ENCODE measurements around the gene GIMAP8. TPM values are rescaled to one million over a fixed set of nuclear protein-coding genes. Genes with fewer than 3 reads are reported as not detected.

The GIMAP8 gene
- total and polyA plus RNA-seq, 4 donors: 14.4 to 25.0 (median 22.0) TPM

GRCh38 chr7:150514748-150515222, 64.4 kb downstream of the GIMAP8 start, which contains the start of gene GIMAP7:
TSS of gene GIMAP7 (plus strand) at chr7:150514872. CDS start at chr7:150519975, 5,103 bp downstream.
- Histone ChIP-seq H3K9me3 (ENCODE audit: control insufficient read depth in 4 of 4, insufficient read depth in 3 of 4, low read length in 3 of 4) (no peaks in the 10 kb centered on the region), H3K27me3 (ENCODE audit: control insufficient read depth in 3 of 3, insufficient read depth in 3 of 3, low read length in 2 of 3) (peaks cover 0 to 3% (median 0%) of the 10 kb centered on the region in 3 donors), H3K4me1 (ENCODE audit: control insufficient read depth in 5 of 5, insufficient read depth in 5 of 5, low read length in 5 of 5) (no peaks in the 10 kb centered on the region), H3K36me3 (ENCODE audit: control insufficient read depth in 4 of 4, insufficient read depth in 4 of 4, low read length in 4 of 4) (no peaks in the 10 kb centered on the region), H3K4me3 (peak within 1 kb of the TSS; percentile 76), H3K27ac (ENCODE audit: low read depth in 1 of 2, low read length in 1 of 2) (peak within 1 kb of the TSS; percentile 43 to 91), H3K9ac (ENCODE audit: insufficient read depth in 1 of 2, low read length in 2 of 2) (peak within 1 kb of the TSS in 1 of 2 donors; percentile 0)
- TF ChIP-seq CTCF (IDR thresholded peaks at IDR 0.05; ENCODE audit: control extremely low read depth, extremely low read depth): no peak
- ATAC-seq (ENCODE audit: insufficient read depth, low FRiP score) (no peak), DNase-seq (peak in 1 of 3 donors; percentile 13)
- WGBS, 2 donors: 15 to 27% methylated on average over 3 of the region's 3 CpGs

DNA sequence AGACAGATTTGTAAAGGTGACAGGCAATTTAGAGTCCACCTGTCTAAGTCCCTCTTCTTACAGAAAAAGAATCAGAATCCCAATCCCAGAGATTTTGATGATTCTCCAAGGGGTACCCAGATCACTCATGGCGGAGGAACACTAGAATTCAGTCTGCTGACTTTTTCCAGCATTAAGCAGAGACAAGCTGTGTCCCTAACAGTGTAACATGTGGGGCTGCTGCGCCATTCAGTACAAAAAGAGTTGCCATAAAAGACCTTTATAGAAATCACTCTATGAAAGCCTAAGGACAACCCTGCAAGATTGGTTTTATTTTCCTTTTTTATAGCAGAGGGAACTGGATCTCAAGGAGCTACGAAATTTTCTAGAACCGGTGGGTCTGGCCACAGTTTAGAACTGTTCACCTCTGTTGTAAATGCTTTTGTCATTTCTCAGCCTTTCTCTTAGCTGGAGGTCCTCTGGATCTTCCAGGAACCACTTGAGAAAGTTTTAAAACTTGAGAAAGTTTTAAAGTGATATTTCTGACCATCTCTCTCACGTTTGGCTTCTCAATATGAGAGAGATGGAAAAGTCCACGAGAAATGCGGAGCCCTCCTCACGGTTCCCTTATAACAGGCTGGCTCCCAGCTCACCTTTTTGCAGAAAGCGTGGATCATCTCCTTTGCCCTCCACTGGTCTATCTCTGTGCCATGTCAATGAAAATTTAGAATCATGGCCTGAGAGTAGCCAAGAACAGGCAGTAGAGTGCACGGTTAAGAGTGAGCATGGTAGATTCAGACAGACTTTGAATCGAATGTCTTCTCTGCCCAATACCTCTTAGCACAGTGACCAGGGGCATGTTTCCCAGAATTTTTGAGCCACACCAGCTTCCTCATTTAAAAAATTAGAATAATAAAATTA, 65.1 kb downstream of the GIMAP8 start:
- H3K4me3 ChIP-seq: peak overlapping the region; percentile 76
- no peak for TF ChIP-seq CTCF (IDR thresholded peaks at IDR 0.05; ENCODE audit: control extremely low read depth, extremely low read depth)
- DNase-seq: peak in 1 of 3 donors; percentile 4
- H3K9ac ChIP-seq (ENCODE audit: insufficient read depth in 1 of 2, low read length in 2 of 2): peak overlapping the region in 1 of 2 donors; percentile 43
- H3K9me3 ChIP-seq (ENCODE audit: control insufficient read depth in 4 of 4, insufficient read depth in 3 of 4, low read length in 3 of 4): no peaks in the 10 kb centered on the region
- WGBS, 2 donors: 20 to 43% methylated on average over 11 of the region's 11 CpGs
- peaks cover 0 to 4% (median 0%) of the 10 kb centered on the region in 3 donors for H3K27me3 ChIP-seq (ENCODE audit: control insufficient read depth in 3 of 3, insufficient read depth in 3 of 3, low read length in 2 of 3)
- no peaks in the 10 kb centered on the region for H3K36me3 ChIP-seq (ENCODE audit: control insufficient read depth in 4 of 4, insufficient read depth in 4 of 4, low read length in 4 of 4)
- ATAC-seq (ENCODE audit: insufficient read depth, low FRiP score): no peak
- H3K27ac ChIP-seq (ENCODE audit: low read depth in 1 of 2, low read length in 1 of 2): peak overlapping the region; percentile 43 to 91
- no peaks in the 10 kb centered on the region for H3K4me1 ChIP-seq (ENCODE audit: control insufficient read depth in 5 of 5, insufficient read depth in 5 of 5, low read length in 5 of 5)

- ATAC-seq (ENCODE audit: insufficient read depth, low FRiP score): no peak
Observed at GRCh38 chr7:150516956-150517745, 66.7 kb downstream of the GIMAP8 start.

More at GRCh38 chr7:150516956-150517745, 66.7 kb downstream of the GIMAP8 start:
- Histone ChIP-seq H3K9me3 (ENCODE audit: control insufficient read depth in 4 of 4, insufficient read depth in 3 of 4, low read length in 3 of 4) (no peaks in the 10 kb centered on the region), H3K4me3 (no peak overlapping the region), H3K27ac (ENCODE audit: low read depth in 1 of 2, low read length in 1 of 2) (peak overlapping the region in 1 of 2 donors; percentile 60), H3K27me3 (ENCODE audit: control insufficient read depth in 3 of 3, insufficient read depth in 3 of 3, low read length in 2 of 3) (peaks cover 0 to 4% (median 0%) of the 10 kb centered on the region in 3 donors), H3K4me1 (ENCODE audit: control insufficient read depth in 5 of 5, insufficient read depth in 5 of 5, low read length in 5 of 5) (no peaks in the 10 kb centered on the region), H3K9ac (ENCODE audit: insufficient read depth in 1 of 2, low read length in 2 of 2) (no peak overlapping the region), H3K36me3 (ENCODE audit: control insufficient read depth in 4 of 4, insufficient read depth in 4 of 4, low read length in 4 of 4) (peaks cover 0 to 4% (median 0%) of the 10 kb centered on the region in 4 donors)
- WGBS, 2 donors: 64 to 86% methylated on average over 1 of the region's 1 CpG
- peak in 1 of 3 donors; percentile 5 for DNase-seq
- TF ChIP-seq CTCF (IDR thresholded peaks at IDR 0.05; ENCODE audit: control extremely low read depth, extremely low read depth): no peak

Measured in lung (tissue), 12 donors.